GM19397 (cell line): ENCODE results near the gene SLC35F2.
A peak's percentile ranks its signal among the peaks of the same experiment; 100 is the strongest.
"Not testable (repeated sequence)": the region's sequence is repeated elsewhere in the genome, so short reads cannot be mapped to it uniquely, and the experiment has no call there.

ENCODE experiments used
- ATAC-seq: cut with Tn5 transposase; IDR thresholded peaks from one replicate; pipeline ENCODE4 v1.9.1; 2021; ENCODE audit warnings: mild to moderate bottlenecking, moderate library complexity; ENCODE audit not compliant: unreplicated experiment

The SLC35F2 gene

GRCh38 chr11:107842412-107843100 is 16.0 kb downstream of the SLC35F2 start:
- no peak for ATAC-seq

- ATAC-seq: peak; percentile 28
Observed at GRCh38 chr11:107840129-107840484, 18.5 kb downstream of the SLC35F2 start.

DNA sequence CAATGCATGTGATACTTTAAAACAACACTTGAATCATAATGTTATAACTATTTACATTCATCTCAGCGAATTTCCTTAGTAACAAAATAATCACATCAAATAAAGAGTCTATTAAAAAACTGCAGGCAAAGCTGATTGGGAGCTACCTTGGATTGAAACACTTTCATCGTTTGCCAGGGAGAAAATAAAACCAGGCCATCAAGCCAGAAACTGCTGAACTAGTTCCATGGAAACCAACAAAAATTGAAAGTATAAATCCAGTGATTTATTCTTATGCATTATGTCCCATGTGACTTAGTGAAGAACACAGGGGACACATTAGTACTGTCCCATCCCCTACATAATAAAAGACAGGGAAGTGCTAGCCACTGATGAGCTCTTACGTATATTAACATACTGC is 21.7 kb downstream of the SLC35F2 start:
- ATAC-seq: no peak

DNA sequence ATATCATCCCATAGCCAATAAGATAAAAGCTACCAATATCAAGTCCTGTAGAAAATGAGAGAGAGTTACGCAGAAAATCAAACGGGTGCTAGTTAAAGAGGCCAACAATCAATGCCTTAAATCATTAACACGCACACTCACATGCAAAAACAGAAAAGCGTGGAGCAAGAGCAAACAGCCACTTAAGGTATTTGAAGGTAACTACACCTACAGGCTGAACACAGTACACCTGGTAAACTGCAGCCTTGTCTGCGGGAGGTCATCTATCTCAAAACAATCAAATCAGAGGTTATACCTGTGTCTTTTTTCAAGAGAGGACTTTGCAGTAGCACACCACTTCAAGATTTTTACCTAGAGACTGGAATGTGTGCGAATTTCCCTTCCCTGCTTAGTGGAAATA is 23.6 kb downstream of the SLC35F2 start:
- ATAC-seq: no peak

GRCh38 chr11:107833926-107834325 is 24.7 kb downstream of the SLC35F2 start:
- ATAC-seq: not testable (repeated sequence)

- ATAC-seq: no peak
Observed at GRCh38 chr11:107830915-107831540, 27.6 kb downstream of the SLC35F2 start.

- ATAC-seq: no peak
Observed at GRCh38 chr11:107827041-107827440, 31.5 kb downstream of the SLC35F2 start.

DNA sequence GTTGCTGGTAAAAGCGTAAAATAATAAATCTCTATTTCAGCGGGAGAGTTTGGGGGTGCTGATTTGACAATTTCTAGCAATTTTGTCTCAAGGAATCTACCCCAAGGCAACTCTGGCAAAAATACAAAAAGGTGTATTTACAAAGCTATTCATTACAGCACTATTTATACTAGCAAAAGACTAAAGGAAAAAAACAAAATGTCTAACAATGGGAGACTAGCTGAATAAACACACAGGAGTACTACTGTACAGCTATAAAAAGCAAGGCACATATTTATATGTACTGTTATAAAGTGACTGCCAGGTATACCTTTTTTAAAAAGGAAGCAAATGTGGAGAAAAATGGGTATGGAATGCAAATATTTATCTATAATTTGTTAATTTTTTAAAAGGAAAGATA is 32.7 kb downstream of the SLC35F2 start:
- ATAC-seq: no peak

GRCh38 chr11:107824668-107825369 is 33.8 kb downstream of the SLC35F2 start:
- no peak for ATAC-seq

DNA sequence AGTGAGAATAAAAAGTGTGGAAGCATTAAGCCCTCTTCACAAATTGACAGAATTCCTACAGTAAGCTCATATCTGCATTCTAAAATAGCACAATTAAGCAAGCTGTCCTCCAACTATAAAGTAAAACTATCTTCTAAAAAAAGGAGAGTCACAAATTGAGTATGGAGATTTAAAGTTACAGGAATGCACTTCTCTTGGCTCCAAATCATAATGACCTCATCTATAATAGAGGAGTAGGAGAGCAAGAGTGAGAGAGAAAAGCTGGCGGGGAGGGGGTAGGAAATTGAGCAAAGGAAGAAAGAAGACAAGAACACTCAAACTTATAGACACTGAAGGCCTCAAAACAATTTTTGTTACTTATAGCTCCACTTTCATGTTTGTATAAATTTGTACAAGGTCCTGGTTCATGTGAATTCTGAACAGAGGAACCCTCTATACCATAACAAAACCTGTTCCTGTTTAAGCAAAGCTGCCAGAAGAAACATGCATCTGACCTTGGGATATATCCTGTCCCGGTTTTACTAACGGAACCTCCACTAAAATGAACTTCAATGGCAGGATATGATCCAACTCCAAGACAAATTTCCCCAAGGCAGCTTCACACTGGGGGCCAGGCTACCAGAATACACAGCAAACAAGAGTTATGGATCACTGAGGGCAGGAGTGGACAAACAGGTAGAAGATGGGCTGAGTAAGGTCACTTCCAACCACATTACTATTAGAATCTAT is 37.2 kb downstream of the SLC35F2 start:
- no peak for ATAC-seq

- ATAC-seq: no peak
Observed at GRCh38 chr11:107819361-107820014, 39.1 kb downstream of the SLC35F2 start.

GRCh38 chr11:107818491-107818890 is 40.1 kb downstream of the SLC35F2 start:
- no peak for ATAC-seq

DNA sequence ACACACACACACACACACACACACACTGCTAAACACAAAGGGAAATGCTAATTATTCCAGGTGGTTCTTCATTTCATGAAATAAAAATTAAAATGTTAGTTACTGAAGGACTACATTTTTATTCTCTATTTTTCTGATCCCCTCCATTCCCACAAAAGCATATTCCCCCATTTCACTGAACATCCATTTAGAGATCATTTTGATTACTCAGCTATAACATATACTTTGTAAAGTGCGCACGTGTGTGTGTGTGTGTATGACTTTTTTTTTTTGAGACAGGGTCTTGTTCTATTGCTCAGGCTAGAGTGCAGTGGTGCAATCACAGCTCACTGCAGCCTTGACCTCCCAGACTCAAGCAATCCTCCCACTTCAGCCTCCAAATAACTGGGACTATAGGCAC is 42.6 kb downstream of the SLC35F2 start:
- ATAC-seq: no peak

- no peak for ATAC-seq
Observed at GRCh38 chr11:107810875-107811274, 47.7 kb downstream of the SLC35F2 start.

GRCh38 chr11:107808521-107808920 is 50.1 kb downstream of the SLC35F2 start:
- ATAC-seq: no peak

- ATAC-seq: no peak
Observed at GRCh38 chr11:107804971-107805370, 53.6 kb downstream of the SLC35F2 start.

DNA sequence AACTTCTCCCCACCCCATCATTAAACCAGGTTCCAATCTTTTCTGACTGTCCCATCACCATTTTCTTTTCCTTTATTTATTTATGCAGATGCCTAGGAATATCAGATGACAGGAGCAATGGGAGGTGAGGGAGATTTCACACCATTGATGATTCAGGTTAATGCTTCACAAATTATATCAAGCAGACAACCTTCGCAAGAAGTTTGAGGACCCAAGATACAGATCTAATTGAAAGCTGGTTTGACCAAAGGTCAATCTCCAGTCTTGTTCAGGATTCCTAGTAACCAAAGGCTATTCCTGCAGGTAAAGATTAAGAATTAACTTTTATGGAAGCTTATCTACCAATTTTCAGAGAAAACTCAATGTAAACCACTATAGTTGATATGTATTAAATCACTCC is 54.4 kb downstream of the SLC35F2 start:
- no peak for ATAC-seq

GRCh38 chr11:107801641-107802040 is 56.9 kb downstream of the SLC35F2 start:
- no peak for ATAC-seq

- no peak for ATAC-seq
Observed at GRCh38 chr11:107799218-107799859, 59.2 kb downstream of the SLC35F2 start.

GRCh38 chr11:107792049-107792443 is 66.5 kb downstream of the SLC35F2 start:
- no peak for ATAC-seq
